K562 (cell line): ENCODE measurements around the gene CSMD2. TPM values are rescaled to one million over a fixed set of nuclear protein-coding genes. Genes with fewer than 3 reads are reported as not detected.

Experiments used
- ATAC-seq: fragments of 200-7000 bp; cut with Tn5 transposase; 3 replicates; pipeline ENCODE4 v1.9.1; 2020; ENCODE audit warnings: moderate library complexity
- BruUV-seq: library from RNA; stranded (reverse); fragments of 400-500 nt; replicated peaks from 2 replicates; lab custom pipeline; 2021; lab: Mats Ljungman, UMichigan
- CTCF ChIA-PET: fragments of 300-600 bp; formaldehyde crosslinking; extraction: SDS; loops from one replicate; lab custom pipeline; 2021; ENCODE audit warnings: low intra/inter-chr PET ratio; lab: Yijun Ruan, JAX
- POLR2A ChIA-PET: fragments of 300-600, 350-650 bp; sonication (Branson Sonifier 250); formaldehyde crosslinking; extraction: SDS; loops from one replicate; lab custom pipeline; 2021; ENCODE audit warnings: antibody characterized with exemption, inconsistent platforms; lab: Yijun Ruan, JAX
- DNase-seq, 4 experiments: peaks; one replicate each; pipeline versions ENCODE4 v3.0.0 to v3.0.0-alpha.2; 2011 to 2018; ENCODE audit warnings: low spot score in 3 of 4, mixed read lengths in 3 of 4; ENCODE audit errors: extremely low read depth in 1 of 4
- FAIRE-seq: peaks from 2 replicates; lab custom pipeline; 2011; peaks lifted over from hg19 to GRCh38; lab: Jason Lieb, UNC
- H2AFZ ChIP-seq: 2 replicates; pipeline ENCODE4 v1.6.0; 2011; ENCODE audit warnings: low read depth, low read length, control low read depth, inconsistent platforms
- H3K27ac ChIP-seq: fragments of 200-600 bp; 3 replicates; pipeline ENCODE4 v1.8.0; 2011; ENCODE audit warnings: low read depth, mild to moderate bottlenecking, control low read depth, inconsistent platforms, low read length, moderate library complexity, mixed read lengths; ENCODE audit errors: extremely low read depth
- H3K27me3 ChIP-seq, 2 experiments: fragments of 300-600 bp in 1 of 2; 2 replicates in 1 of 2; 3 replicates in 1 of 2; pipeline versions ENCODE4 v1.6.0 to v1.8.0; 2011; ENCODE audit warnings: inconsistent platforms in 2 of 2, low read length in 2 of 2, mild to moderate bottlenecking in 1 of 2, mixed read lengths in 1 of 2, moderate library complexity in 1 of 2; ENCODE audit not compliant: control insufficient read depth in 2 of 2, insufficient read depth in 2 of 2
- H3K36me3 ChIP-seq: fragments of 300-600 bp; 3 replicates; pipeline ENCODE4 v1.8.0; 2011; ENCODE audit warnings: mild to moderate bottlenecking, low read length, inconsistent platforms; ENCODE audit not compliant: control insufficient read depth, insufficient read depth
- H3K4me1 ChIP-seq, 2 experiments: fragments of 200-600 bp in 1 of 2; replicated peaks in 1 of 2; 2 replicates in 1 of 2; 3 replicates in 1 of 2; pipeline versions ENCODE4 v1.5.1 to v1.8.0; 2011; ENCODE audit warnings: inconsistent platforms in 2 of 2, low read length in 2 of 2, mild to moderate bottlenecking in 1 of 2, mixed read lengths in 1 of 2, moderate library complexity in 1 of 2; ENCODE audit not compliant: control insufficient read depth in 2 of 2, insufficient read depth in 2 of 2
- H3K4me2 ChIP-seq: 2 replicates; pipeline ENCODE4 v1.6.1; 2011; ENCODE audit warnings: low read length, control low read depth, inconsistent platforms, mixed read lengths; ENCODE audit not compliant: insufficient read depth
- H3K4me3 ChIP-seq: fragments of 200-600 bp; sonication (generic), shearing (Covaris generic); 2 replicates; pipeline ENCODE4 v1.5.1; 2016; ENCODE audit warnings: control low read depth, inconsistent platforms
- H3K79me2 ChIP-seq: fragments of 200-600 bp; 3 replicates; pipeline ENCODE4 v1.8.0; 2011; ENCODE audit warnings: low read length, inconsistent platforms; ENCODE audit not compliant: control insufficient read depth, insufficient read depth
- H3K9ac ChIP-seq, 2 experiments: 2 replicates each; pipeline versions ENCODE4 v1.6.0 to v1.6.1; 2011; ENCODE audit warnings: low read depth in 2 of 2, low read length in 2 of 2, control low read depth in 1 of 2, inconsistent platforms in 1 of 2, mild to moderate bottlenecking in 1 of 2, mixed read lengths in 1 of 2; ENCODE audit not compliant: insufficient read depth in 1 of 2
- H3K9me1 ChIP-seq: one replicate; pipeline ENCODE4 v1.6.0; 2011; ENCODE audit warnings: inconsistent platforms, mild to moderate bottlenecking, low read length, moderate library complexity; ENCODE audit not compliant: control insufficient read depth, insufficient read depth
- H3K9me3 ChIP-seq: replicated peaks from 2 replicates; pipeline ENCODE4 v1.5.1; 2011; ENCODE audit warnings: low read depth, low read length, inconsistent platforms; ENCODE audit not compliant: control insufficient read depth, insufficient read depth
- H4K20me1 ChIP-seq: replicated peaks from 2 replicates; pipeline ENCODE4 v1.6.1; 2011; ENCODE audit warnings: low read length, inconsistent platforms, mixed read lengths; ENCODE audit not compliant: control insufficient read depth, insufficient read depth
- NFE2 ChIP-seq: IDR thresholded peaks from 2 replicates; pipeline ENCODE4 v1.6.1; 2014; ENCODE audit warnings: antibody characterized with exemption, low read depth
- PHB2 ChIP-seq: fragments of 450-650 bp; IDR thresholded peaks from 2 replicates; pipeline ENCODE4 v1.6.1; 2017; ENCODE audit warnings: low read depth
- RBM34 ChIP-seq: fragments of 200-400 bp; formaldehyde crosslinking; IDR thresholded peaks from 2 replicates; pipeline ENCODE4 v1.6.1; 2018; ENCODE audit warnings: low read length, borderline replicate concordance; ENCODE audit not compliant: insufficient read depth
- XRCC4 ChIP-seq: IDR thresholded peaks from one replicate; pipeline ENCODE4 v1.6.1; 2011; ENCODE audit not compliant: insufficient read depth, insufficient read length; ENCODE audit errors: extremely low read depth
- ZNF282 ChIP-seq: sonication (generic); formaldehyde crosslinking; IDR thresholded peaks from 2 replicates; pipeline ENCODE4 v1.8.1; 2023; ENCODE audit warnings: missing genetic modification reagents
- ZNF696 ChIP-seq: fragments of 250-450 bp; sonication (Bioruptor Pico); conservative IDR thresholded peaks from 2 replicates; pipeline ENCODE4 v1.4.0; 2020; ENCODE audit warnings: mild to moderate bottlenecking, moderate library complexity
- WGBS: fragments of 100-300 bp; shearing (Covaris generic); methylation state at CpG from one replicate; pipeline ENCODE4 v1.1.6; 2016; ENCODE audit warnings: low coverage, mixed read lengths; ENCODE audit not compliant: insufficient coverage; ENCODE audit errors: missing lambda C conversion rate; 5-methylcytosine and 5-hydroxymethylcytosine counted together
- in situ Hi-C: fragments of 300-500 bp; cut with MboI; formaldehyde crosslinking; loops from 4 replicates; pipeline ENCODE4 v1.15.0; 2018; ENCODE audit warnings: inconsistent platforms, mixed read lengths
- intact Hi-C: fragments of 100-400 bp; cut with micrococcal nuclease; formaldehyde crosslinking; loops from 2 replicates; pipeline ENCODE4 v1.14.2; 2022
- polyA plus RNA-seq, 8 experiments: library from polyadenylated mRNA; depleted of rRNA in 4 of 8; stranded (reverse) in 5 of 8; unstranded in 3 of 8; fragments of >200 nt; fragmentation: Nextera tagmentation in 2 of 8; fragmentation: Illumina TruSeq in 1 of 8; extraction: Ambion mirVana in 2 of 8; extraction: Trizol in 1 of 8; gene quantifications; 2 replicates each; pipeline versions ENCODE4 v1.2.1 to v1.2.3, GENCODE V29; 2011 to 2014; ENCODE audit warnings: inconsistent platforms in 1 of 8, missing spikeins in 1 of 8
- total RNA-seq, 7 experiments: library from RNA; depleted of rRNA in 6 of 7; stranded (reverse); fragments of >200 nt in 6 of 7; fragmentation: Illumina TruSeq in 2 of 7; extraction: Trizol in 2 of 7; gene quantifications; 2 replicates each; pipeline versions ENCODE4 v1.2.1 to v1.2.3, GENCODE V29; 2011 to 2021; ENCODE audit warnings: low replicate concordance in 1 of 7
- TF ChIP-seq, protein P1 (sequence below): sonication (generic); formaldehyde crosslinking; IDR thresholded peaks from 2 replicates; pipeline ENCODE4 v1.8.0; 2022; ENCODE audit warnings: mild to moderate bottlenecking, missing genetic modification reagents
- TF ChIP-seq, protein P2 (sequence below): fragments of 200-800 bp; sonication (Bioruptor generic); IDR thresholded peaks from 2 replicates; pipeline ENCODE4 v1.6.1; 2016; ENCODE audit warnings: missing genetic modification characterization, missing compliant biosample characterization
- TF ChIP-seq, protein P3 (sequence below): sonication (generic); formaldehyde crosslinking; IDR thresholded peaks from 2 replicates; pipeline ENCODE4 v1.9.0; 2022; ENCODE audit warnings: mild to moderate bottlenecking, missing genetic modification reagents
- TF ChIP-seq, protein P4 (sequence below): sonication (generic); formaldehyde crosslinking; IDR thresholded peaks from 2 replicates; pipeline ENCODE4 v1.5.0; 2020; ENCODE audit warnings: missing genetic modification reagents

The CSMD2 gene
- total and polyA plus RNA-seq, 9 of the 15 experiments (the other 6 are each of a cell fraction or from before 2014, with no cell fraction given) = not detected

DNA sequence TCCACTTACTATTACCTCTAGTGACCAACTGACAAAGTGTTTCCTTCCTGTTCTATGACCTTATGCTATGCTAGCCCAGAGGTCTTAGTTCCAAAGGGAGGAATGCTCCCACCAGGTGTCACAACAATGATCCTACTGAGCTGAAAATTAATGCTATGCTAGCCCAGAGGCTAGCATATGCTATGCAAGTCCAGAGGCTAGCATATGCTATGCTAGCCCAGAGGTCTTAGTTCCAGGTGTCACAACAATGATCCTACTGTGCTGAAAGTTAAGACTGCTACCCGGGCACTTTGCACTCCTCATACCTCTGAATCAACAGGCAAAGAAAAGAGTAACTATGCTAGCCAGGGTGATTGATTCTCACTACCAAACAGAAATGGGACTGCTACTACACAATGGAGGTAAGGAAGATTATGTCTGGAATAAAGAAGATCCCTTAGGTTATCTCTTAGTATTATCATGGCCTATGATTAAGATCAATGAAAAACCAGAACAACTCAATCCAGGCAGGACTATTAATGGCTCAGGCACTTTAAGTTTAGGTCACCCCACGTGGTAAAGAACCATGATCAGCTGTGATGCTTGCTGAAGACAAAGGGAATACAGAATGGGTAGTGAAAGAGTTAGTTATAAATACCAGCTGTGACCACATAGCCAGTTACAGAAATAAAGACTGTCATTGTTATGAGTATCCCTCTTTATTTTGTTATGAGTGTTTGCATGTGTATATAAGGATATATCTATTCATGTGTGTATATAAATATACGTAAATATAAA, 114.1 kb downstream of the CSMD2 start:
- BruUV-seq = no TSS peak
- Histone ChIP-seq H2AFZ (no peak overlapping the region), H3K9me3 (no peaks in the 10 kb centered on the region), H3K4me3 (no peak overlapping the region), H3K4me2 (no peak overlapping the region), H3K4me1 (no peaks in the 10 kb centered on the region), H3K9me1 (no peaks in the 10 kb centered on the region), H3K79me2 (no peaks in the 10 kb centered on the region), H3K9ac (no peak overlapping the region), H3K36me3 (no peaks in the 10 kb centered on the region), H3K27ac (no peak overlapping the region), H4K20me1 (no peaks in the 10 kb centered on the region), H3K27me3 (no peaks in the 10 kb centered on the region)
- CTCF ChIA-PET = no interaction called here
- in situ Hi-C loops = no loop called here
- FAIRE-seq = no peak
- DNase-seq = no peak
- TF ChIP-seq, protein P1, sequence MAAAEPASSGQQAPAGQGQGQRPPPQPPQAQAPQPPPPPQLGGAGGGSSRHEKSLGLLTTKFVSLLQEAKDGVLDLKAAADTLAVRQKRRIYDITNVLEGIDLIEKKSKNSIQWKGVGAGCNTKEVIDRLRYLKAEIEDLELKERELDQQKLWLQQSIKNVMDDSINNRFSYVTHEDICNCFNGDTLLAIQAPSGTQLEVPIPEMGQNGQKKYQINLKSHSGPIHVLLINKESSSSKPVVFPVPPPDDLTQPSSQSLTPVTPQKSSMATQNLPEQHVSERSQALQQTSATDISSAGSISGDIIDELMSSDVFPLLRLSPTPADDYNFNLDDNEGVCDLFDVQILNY (CRISPR knock-in tag) = no peak
- TF ChIP-seq ZNF696 (CRISPR knock-in tag) (no peak), PHB2 (no peak), RBM34 (no peak), NFE2 (no peak), XRCC4 (no peak), ZNF282 (CRISPR knock-in tag) (no peak)
- TF ChIP-seq, protein P2, sequence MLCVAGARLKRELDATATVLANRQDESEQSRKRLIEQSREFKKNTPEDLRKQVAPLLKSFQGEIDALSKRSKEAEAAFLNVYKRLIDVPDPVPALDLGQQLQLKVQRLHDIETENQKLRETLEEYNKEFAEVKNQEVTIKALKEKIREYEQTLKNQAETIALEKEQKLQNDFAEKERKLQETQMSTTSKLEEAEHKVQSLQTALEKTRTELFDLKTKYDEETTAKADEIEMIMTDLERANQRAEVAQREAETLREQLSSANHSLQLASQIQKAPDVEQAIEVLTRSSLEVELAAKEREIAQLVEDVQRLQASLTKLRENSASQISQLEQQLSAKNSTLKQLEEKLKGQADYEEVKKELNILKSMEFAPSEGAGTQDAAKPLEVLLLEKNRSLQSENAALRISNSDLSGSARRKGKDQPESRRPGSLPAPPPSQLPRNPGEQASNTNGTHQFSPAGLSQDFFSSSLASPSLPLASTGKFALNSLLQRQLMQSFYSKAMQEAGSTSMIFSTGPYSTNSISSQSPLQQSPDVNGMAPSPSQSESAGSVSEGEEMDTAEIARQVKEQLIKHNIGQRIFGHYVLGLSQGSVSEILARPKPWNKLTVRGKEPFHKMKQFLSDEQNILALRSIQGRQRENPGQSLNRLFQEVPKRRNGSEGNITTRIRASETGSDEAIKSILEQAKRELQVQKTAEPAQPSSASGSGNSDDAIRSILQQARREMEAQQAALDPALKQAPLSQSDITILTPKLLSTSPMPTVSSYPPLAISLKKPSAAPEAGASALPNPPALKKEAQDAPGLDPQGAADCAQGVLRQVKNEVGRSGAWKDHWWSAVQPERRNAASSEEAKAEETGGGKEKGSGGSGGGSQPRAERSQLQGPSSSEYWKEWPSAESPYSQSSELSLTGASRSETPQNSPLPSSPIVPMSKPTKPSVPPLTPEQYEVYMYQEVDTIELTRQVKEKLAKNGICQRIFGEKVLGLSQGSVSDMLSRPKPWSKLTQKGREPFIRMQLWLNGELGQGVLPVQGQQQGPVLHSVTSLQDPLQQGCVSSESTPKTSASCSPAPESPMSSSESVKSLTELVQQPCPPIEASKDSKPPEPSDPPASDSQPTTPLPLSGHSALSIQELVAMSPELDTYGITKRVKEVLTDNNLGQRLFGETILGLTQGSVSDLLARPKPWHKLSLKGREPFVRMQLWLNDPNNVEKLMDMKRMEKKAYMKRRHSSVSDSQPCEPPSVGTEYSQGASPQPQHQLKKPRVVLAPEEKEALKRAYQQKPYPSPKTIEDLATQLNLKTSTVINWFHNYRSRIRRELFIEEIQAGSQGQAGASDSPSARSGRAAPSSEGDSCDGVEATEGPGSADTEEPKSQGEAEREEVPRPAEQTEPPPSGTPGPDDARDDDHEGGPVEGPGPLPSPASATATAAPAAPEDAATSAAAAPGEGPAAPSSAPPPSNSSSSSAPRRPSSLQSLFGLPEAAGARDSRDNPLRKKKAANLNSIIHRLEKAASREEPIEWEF (CRISPR knock-in tag) = no peak
- TF ChIP-seq, protein P3, sequence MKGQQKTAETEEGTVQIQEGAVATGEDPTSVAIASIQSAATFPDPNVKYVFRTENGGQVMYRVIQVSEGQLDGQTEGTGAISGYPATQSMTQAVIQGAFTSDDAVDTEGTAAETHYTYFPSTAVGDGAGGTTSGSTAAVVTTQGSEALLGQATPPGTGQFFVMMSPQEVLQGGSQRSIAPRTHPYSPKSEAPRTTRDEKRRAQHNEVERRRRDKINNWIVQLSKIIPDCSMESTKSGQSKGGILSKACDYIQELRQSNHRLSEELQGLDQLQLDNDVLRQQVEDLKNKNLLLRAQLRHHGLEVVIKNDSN (CRISPR knock-in tag) = no peak
- TF ChIP-seq, protein P4, sequence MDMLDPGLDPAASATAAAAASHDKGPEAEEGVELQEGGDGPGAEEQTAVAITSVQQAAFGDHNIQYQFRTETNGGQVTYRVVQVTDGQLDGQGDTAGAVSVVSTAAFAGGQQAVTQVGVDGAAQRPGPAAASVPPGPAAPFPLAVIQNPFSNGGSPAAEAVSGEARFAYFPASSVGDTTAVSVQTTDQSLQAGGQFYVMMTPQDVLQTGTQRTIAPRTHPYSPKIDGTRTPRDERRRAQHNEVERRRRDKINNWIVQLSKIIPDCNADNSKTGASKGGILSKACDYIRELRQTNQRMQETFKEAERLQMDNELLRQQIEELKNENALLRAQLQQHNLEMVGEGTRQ = no peak
- 0% methylated on average over 3 of the region's 3 CpGs for WGBS
- no peak for ATAC-seq
- POLR2A ChIA-PET = no interaction called here
- intact Hi-C loops = no loop called here
